ENCODE results near the gene TNFSF8. TPM values are rescaled to one million over a fixed set of nuclear protein-coding genes. Genes with fewer than 3 reads are reported as not detected.

Gene TNFSF8
- total RNA-seq, 1 experiment from 2014 or later = not detected

DNA sequence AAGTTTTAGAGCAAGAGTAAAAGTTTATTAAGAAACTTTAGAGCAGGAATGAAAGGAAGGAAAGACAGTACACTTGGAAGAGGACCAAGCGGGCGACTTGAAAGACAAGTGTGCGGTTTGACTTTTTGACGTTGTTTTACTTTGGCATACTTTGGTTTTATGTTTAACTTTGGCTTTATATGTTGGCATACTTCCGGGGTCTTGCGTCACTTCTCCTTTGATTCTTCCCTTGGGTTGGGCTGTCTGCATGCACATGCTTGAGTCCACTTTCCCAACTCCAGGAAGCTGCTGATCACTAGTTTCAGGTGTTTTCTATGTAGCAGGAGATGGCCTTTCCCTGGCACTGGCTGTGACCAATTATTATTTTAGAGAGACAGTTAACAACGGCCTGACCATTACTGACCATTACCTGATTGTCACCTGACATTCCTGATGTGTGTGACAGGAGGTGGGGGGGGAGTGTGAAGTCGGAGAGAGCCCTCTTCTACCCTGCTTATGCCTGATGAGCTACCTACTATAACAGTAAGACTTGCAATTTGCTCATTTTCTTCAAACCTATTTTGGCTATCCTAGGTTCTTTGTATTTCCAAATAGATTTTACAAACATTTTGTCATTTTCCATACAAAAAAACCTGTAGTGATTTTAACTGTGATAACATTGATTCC is 45.5 kb downstream of the TNFSF8 start:
- Histone ChIP-seq H3K27me3 (no peaks in the 10 kb centered on the region), H3K4me1 (no peaks in the 10 kb centered on the region), H3K27ac (no peak overlapping the region), H3K4me3 (no peak overlapping the region), H3K36me3 (no peaks in the 10 kb centered on the region), H3K9me3 (replicated peaks) (peaks cover 12% of the 10 kb centered on the region; the same call in 1 of the 2 replicates)
- DNase-seq = no peak

DNA sequence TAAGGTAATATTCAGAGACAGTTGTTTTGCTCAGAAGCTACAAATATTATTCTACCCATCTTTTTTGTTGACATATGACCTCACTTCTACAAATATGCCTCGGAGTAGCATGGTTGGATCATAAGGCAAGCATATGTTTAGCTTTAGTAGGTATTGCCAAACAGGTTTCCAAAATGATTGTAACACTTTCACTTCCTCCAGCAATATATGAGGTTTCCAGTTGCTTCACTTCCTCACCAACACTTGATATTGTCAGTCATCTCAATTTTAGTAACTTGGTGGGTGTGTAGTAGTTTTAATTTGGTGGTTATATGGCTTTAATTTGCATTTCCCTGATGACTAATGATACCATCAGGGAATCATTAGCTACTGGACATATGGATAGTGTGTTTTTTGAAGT is 46.7 kb downstream of the TNFSF8 start:
- Histone ChIP-seq H3K4me1 (no peaks in the 10 kb centered on the region), H3K36me3 (no peaks in the 10 kb centered on the region), H3K27me3 (no peaks in the 10 kb centered on the region), H3K4me3 (no peak overlapping the region), H3K9me3 (replicated peaks) (peaks cover 12% of the 10 kb centered on the region; the same call in 1 of the 2 replicates), H3K27ac (no peak overlapping the region)
- peak in 1 of 2 experiments; percentile 11 for DNase-seq

DNA sequence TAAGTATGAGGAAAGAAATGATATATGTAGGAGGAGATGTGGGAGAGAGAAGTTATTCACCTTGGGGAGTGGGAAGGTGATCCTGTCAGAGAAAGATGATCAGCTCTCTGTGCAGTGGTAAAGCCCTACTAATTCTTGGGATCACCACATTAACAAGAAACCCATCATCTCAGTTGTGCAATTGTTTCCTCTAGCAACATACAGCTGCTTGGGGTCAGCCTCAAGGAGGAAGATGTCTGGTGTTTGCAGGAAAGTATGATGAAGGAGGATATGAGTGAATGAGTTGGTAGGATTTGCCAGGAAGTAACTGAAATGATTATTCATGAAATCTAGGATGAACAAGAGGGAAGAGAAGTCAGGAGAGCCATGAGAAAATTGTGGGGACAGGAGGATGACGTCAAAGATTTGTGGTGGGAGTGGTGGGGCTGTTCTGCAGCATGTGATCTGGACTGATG is 50.1 kb downstream of the TNFSF8 start:
- no peak overlapping the region for H3K27ac ChIP-seq
- peaks cover 2% of the 10 kb centered on the region; the same call in 1 of the 2 replicates for H3K9me3 ChIP-seq (replicated peaks)
- no peaks in the 10 kb centered on the region for H3K36me3 ChIP-seq
- H3K4me1 ChIP-seq = no peaks in the 10 kb centered on the region
- no peak overlapping the region for H3K4me3 ChIP-seq
- no peaks in the 10 kb centered on the region for H3K27me3 ChIP-seq
- no peak for DNase-seq

DNA sequence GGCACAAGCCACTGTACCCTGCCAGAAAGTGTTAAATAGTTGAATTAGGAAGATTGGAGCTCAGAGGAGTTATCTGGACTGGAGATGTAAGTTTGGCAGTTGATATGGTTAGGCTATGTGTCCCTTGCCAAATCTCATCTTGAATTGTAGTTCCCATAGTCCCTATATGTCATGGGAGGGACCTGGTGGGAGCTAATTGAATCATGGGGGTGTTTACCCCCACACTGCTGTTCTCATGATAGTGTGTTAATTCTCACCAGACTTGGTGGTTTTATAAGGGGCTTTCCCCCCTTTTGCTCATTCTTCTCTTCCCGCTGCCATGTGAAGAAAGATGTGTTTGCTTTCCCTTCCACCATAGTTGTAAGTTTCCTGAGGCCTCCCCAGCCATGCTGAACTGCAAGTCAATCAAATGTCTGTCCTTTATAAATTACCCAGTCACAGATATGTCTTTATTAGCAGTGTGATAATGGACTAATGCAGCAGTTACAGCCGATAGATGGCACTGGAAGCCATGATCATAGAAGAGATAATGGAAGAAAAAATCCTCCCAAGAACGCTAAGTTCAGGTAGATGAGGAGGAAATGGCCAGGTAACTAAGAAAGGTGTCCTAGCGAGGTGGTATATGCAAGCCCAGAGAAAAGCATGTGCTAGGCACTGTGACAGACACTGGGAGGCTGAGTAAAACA is 51.4 kb downstream of the TNFSF8 start:
- Histone ChIP-seq H3K27me3 (no peaks in the 10 kb centered on the region), H3K4me3 (no peak overlapping the region), H3K4me1 (no peaks in the 10 kb centered on the region), H3K27ac (no peak overlapping the region), H3K36me3 (no peaks in the 10 kb centered on the region), H3K9me3 (replicated peaks) (peaks cover 3% of the 10 kb centered on the region; the same call in 1 of the 2 replicates)
- no peak for DNase-seq

DNA sequence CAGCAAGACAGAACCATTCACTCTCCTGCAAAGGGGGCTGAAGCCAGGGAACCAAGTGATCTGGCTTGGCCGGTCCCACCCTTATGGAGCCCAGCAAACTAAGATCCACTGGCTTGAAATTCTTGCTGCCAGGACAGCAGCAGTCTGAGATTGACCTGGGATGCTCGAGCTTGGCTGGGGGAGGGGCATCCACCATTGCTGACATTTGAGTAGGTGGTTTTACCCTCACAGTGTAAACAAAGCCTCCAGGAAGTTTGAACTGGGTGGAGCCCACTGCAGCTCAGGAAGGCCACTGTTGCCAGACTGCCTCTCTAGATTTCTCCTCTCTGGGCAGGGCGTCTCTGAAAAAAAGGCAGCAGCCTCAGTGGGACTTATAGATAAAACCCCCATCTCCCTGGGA is 60.5 kb downstream of the TNFSF8 start:
- Histone ChIP-seq H3K4me1 (no peaks in the 10 kb centered on the region), H3K4me3 (no peak overlapping the region), H3K27me3 (no peaks in the 10 kb centered on the region), H3K9me3 (replicated peaks) (peaks cover 5% of the 10 kb centered on the region), H3K36me3 (no peaks in the 10 kb centered on the region), H3K27ac (no peak overlapping the region)
- peak; percentile 27 to 39 for DNase-seq

DNA sequence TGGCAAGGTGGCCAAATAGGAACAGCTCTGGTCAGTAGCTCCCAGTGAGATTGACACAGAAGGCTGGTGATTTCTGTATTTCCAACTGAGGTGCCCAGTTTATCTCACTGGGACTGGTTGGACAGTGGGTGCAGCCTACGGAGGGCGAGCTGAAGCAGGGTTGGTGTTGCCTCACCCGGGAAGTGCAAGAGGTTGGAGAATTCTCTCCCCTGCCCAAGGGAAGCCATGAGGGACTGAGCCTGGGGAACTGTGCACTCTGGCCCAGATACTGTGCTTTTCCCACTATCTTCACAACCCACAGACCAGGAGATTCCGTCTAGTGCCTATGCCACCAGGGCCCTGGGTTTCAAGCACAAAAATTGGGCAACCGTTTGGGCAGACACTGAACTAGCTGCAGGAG is 61.0 kb downstream of the TNFSF8 start:
- no peak overlapping the region for H3K4me3 ChIP-seq
- DNase-seq = no peak
- H3K36me3 ChIP-seq = no peaks in the 10 kb centered on the region
- H3K4me1 ChIP-seq = no peaks in the 10 kb centered on the region
- no peak overlapping the region for H3K27ac ChIP-seq
- peaks cover 5% of the 10 kb centered on the region for H3K9me3 ChIP-seq (replicated peaks)
- H3K27me3 ChIP-seq = no peaks in the 10 kb centered on the region

DNA sequence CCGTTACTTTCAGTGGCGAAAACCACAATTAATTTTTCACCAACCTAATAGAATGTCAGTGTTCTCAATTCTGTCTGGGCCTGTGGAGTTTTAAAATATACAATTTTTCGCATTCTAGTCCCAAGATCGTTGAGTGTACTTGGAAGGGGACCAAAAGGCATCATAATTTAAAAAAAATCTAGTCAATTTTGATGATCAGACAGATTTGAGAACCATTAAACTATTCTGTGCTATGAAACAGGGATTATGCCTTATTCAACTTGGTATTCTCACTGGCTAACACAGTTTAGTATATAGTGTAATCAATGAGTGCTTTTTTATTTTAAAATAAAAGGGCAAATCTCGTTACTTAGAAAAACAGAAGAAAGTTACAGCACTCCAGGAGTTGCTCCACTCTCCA is 63.1 kb downstream of the TNFSF8 start:
- Histone ChIP-seq H3K4me3 (no peak overlapping the region), H3K9me3 (replicated peaks) (peaks cover 5% of the 10 kb centered on the region), H3K4me1 (no peaks in the 10 kb centered on the region), H3K27me3 (no peaks in the 10 kb centered on the region; the same call in 1 of the 2 replicates), H3K36me3 (no peaks in the 10 kb centered on the region), H3K27ac (no peak overlapping the region)
- no peak for DNase-seq

DNA sequence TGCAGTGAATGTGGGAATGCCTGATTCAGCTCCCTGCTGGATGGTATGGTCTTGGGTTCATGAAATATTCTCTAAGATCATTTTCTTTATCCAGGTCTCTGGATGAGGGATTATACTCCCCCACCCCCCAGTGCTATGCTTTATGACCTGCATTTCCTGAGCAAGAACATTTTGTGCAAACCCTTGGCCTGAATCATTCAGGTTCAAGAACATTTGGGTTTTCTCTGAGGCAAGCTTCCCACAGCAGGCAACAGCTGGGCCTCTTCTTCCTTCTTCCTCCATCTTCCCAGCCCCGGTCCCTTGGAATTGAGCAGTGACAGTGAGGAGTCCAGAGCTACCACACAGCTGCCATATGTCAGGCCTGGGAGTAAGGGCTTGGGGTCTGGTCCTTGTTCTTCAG is 65.9 kb downstream of the TNFSF8 start:
- no peak overlapping the region for H3K4me3 ChIP-seq
- H3K27me3 ChIP-seq = peaks cover 5% of the 10 kb centered on the region; the same call in 1 of the 2 replicates
- H3K27ac ChIP-seq = no peak overlapping the region
- H3K36me3 ChIP-seq = no peaks in the 10 kb centered on the region
- no peak for DNase-seq
- no peaks in the 10 kb centered on the region for H3K4me1 ChIP-seq
- H3K9me3 ChIP-seq (replicated peaks) = no peaks in the 10 kb centered on the region

DNA sequence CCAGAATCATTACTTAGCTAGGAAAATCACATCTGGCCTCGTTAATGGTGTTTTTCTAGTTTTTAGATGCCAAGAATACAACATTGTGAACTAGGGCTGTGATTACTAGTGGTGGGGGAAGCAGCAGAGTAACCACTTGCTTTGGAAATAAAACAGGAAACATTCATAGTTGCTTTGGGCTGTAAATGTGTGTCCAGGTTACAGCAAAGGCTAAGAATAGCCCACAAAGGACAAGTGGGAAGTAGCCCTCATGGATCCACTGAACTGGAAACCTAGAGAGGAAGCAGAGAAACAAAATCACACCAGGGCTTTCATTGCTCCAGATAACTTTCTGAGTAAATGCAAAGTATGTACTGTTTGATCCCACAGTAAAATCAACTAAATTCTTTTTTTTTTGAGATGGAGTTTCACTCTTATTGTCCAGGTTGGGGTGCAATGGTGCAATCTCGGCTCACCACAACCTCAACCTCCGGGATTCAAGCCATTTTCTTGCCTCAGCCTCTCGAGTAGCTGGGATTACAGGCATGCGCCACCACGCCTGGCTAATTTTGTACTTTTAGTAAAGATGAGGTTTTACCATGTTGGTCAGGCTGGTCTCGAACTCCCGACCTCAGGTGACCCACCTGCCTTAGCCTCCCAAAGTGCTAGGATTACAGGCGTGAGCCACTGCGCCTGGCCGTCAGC is 68.3 kb downstream of the TNFSF8 start:
- DNase-seq = no peak
- Histone ChIP-seq H3K27me3 (peaks cover 5% of the 10 kb centered on the region; the same call in 1 of the 2 replicates), H3K4me3 (no peak overlapping the region), H3K9me3 (replicated peaks) (no peaks in the 10 kb centered on the region), H3K27ac (no peak overlapping the region), H3K4me1 (no peaks in the 10 kb centered on the region), H3K36me3 (no peaks in the 10 kb centered on the region)

DNA sequence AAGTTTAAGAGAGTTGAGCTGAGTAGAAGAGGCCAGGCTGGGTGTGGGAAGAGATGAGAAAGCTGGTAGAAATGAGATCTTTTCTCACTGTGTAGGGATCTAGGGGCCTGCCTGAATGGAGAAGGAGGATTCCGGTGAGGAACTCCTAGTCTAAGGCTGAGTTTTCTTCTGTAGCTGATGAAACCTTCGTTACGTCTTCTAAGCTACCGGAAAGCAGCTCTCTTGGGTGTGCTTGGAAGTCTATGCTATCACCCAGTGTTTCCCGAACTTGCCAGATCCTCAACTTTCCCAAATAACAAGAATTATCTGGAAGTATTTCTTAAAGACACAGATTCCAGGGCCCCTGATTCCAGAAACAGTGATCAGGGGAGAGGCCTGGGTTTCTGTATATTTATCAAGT is 69.1 kb downstream of the TNFSF8 start:
- H3K4me1 ChIP-seq = no peaks in the 10 kb centered on the region
- no peaks in the 10 kb centered on the region for H3K36me3 ChIP-seq
- no peak overlapping the region for H3K27ac ChIP-seq
- H3K27me3 ChIP-seq = peaks cover 5% of the 10 kb centered on the region; the same call in 1 of the 2 replicates
- no peak overlapping the region for H3K4me3 ChIP-seq
- DNase-seq = no peak
- no peaks in the 10 kb centered on the region for H3K9me3 ChIP-seq (replicated peaks)

DNA sequence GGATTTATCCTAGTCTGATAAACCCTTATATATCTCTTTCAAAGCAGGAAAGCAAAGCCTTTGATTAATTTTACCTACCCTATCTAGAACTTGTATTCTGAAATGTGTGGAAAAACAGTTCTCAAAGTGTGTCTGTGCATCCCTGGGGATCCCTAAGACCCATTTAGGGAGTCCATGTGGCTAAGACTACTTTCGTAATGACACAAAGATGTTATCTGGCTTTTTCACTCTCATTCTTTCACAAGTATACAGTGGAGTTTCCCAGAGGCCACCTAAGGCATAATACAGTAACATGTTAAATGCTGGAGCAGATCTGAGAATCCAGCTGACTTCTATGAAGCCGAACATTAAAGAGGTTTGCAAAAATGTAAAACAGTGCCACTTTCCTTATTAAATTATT is 70.2 kb downstream of the TNFSF8 start:
- Histone ChIP-seq H3K4me1 (no peaks in the 10 kb centered on the region), H3K27me3 (peaks cover 5% of the 10 kb centered on the region; the same call in 1 of the 2 replicates), H3K36me3 (no peaks in the 10 kb centered on the region), H3K27ac (no peak overlapping the region), H3K4me3 (no peak overlapping the region), H3K9me3 (replicated peaks) (no peaks in the 10 kb centered on the region)
- no peak for DNase-seq

DNA sequence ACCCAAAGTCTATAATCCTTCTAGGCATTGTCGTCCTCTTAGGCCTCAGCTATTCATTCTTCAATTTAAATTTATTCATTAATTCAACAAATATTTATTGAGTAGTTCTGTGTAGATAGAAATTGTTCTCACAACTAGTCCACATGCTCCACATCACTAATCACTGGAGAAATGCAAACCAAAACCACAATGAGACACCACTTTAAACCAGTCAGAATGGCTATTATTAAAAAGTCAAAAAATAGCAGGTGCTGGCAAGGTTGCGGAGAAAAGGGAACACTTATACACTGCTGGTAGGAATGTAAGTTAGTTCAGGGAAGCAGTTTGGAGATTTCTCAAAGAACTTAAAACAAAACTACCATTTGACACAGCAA is 73.5 kb downstream of the TNFSF8 start:
- no peak overlapping the region for H3K27ac ChIP-seq
- DNase-seq = no peak
- H3K4me3 ChIP-seq = no peak overlapping the region
- no peaks in the 10 kb centered on the region for H3K9me3 ChIP-seq (replicated peaks)
- H3K27me3 ChIP-seq = 0 out of 2 replicates have a peak, but pooled peaks cover 5% of the 10 kb centered on the region
- H3K4me1 ChIP-seq = no peaks in the 10 kb centered on the region
- no peaks in the 10 kb centered on the region for H3K36me3 ChIP-seq

DNA sequence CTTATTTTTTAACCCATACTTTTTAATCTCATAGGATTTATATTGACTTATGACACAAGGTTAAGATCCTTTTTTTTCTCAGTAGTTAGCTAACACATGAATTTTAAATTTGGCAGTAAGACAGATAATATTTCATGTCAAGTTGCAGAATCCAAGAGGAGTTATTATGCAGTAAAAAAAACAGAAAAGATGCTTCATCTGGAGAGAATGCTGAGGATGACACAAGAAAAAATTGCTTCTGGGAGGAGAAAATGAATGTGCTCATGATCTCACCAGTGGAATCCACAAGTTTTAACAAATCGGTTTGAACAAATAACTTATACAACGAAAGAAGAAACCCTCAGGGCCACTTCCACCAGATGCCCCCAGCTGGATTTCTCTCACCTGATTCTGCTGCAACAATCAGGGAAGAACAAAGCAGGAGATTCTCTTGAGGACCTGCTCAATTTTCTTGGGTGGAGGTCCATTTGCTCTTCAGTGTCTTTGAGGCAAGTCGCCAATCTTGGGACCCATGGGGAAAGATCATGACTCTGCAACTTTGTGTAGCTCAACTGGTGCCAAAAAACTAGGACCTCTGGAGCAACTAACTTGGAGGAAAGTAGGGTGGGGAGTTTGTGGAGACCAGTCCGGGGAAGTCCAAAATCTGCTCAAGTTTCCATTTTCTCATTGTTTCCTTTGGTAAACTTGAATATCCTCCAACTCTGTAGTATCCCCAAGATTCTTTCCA is 74.0 kb downstream of the TNFSF8 start:
- H3K4me1 ChIP-seq = no peaks in the 10 kb centered on the region
- 0 out of 2 replicates have a peak, but pooled peaks cover 5% of the 10 kb centered on the region for H3K27me3 ChIP-seq
- H3K9me3 ChIP-seq (replicated peaks) = no peaks in the 10 kb centered on the region
- DNase-seq = no peak
- no peaks in the 10 kb centered on the region for H3K36me3 ChIP-seq
- H3K27ac ChIP-seq = no peak overlapping the region
- no peak overlapping the region for H3K4me3 ChIP-seq

DNA sequence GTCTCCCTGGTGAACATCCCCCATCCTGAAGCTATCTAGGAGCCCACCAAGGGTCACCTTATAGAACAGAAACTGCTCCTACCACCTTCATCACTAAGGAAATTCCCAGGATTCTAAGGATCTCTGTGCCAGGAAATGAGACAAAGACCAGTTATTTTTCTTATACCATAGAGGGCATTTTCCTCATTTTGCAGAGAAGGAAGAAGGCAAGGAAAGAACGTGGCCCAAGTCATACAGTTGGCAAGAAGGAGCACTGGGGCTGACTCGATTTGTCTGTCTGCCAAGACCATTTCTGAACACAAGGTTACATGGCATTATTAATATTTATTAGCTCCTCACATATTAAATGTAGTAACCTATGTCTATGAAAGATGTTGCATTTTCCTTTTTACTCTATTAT is 74.9 kb downstream of the TNFSF8 start:
- Histone ChIP-seq H3K27me3 (0 out of 2 replicates have a peak, but pooled peaks cover 1% of the 10 kb centered on the region), H3K4me1 (no peaks in the 10 kb centered on the region), H3K27ac (no peak overlapping the region), H3K9me3 (replicated peaks) (no peaks in the 10 kb centered on the region), H3K4me3 (no peak overlapping the region), H3K36me3 (no peaks in the 10 kb centered on the region)
- no peak for DNase-seq

Data from SJCRH30 (cell line).